ENCODE results near the gene HDAC4.

HDAC4 gene

GRCh38 chr2:239279508-239280295, 121.1 kb downstream of the HDAC4 start:
- no peak for TF ChIP-seq CTCF (conservative IDR thresholded peaks at IDR 0.05; ENCODE audit: low read depth, low read length)
- no peak overlapping the region for H3K4me3 ChIP-seq (ENCODE audit: low read depth, low read length)
- DNase-seq (ENCODE audit: low read depth) = no peak

GRCh38 chr2:239278941-239279365, 121.9 kb downstream of the HDAC4 start:
- H3K4me3 ChIP-seq (ENCODE audit: low read depth, low read length) = no peak overlapping the region
- TF ChIP-seq CTCF (conservative IDR thresholded peaks at IDR 0.05; ENCODE audit: low read depth, low read length) = no peak
- DNase-seq (ENCODE audit: low read depth) = peak; percentile 55

- TF ChIP-seq CTCF (conservative IDR thresholded peaks at IDR 0.05; ENCODE audit: low read depth, low read length) = no peak
- no peak for DNase-seq (ENCODE audit: low read depth)
- no peak overlapping the region for H3K4me3 ChIP-seq (ENCODE audit: low read depth, low read length)
Measured at GRCh38 chr2:239278361-239278760, 122.5 kb downstream of the HDAC4 start.

GRCh38 chr2:239277401-239278085, 123.3 kb downstream of the HDAC4 start:
- no peak for DNase-seq (ENCODE audit: low read depth)
- TF ChIP-seq CTCF (conservative IDR thresholded peaks at IDR 0.05; ENCODE audit: low read depth, low read length) = no peak

GRCh38 chr2:239276851-239277250, 124.0 kb downstream of the HDAC4 start:
- H3K4me3 ChIP-seq (ENCODE audit: low read depth, low read length) = no peak overlapping the region
- TF ChIP-seq CTCF (conservative IDR thresholded peaks at IDR 0.05; ENCODE audit: low read depth, low read length) = peak; percentile 13
- no peak for DNase-seq (ENCODE audit: low read depth)

More at GRCh38 chr2:239277401-239278085, 123.3 kb downstream of the HDAC4 start:
- no peak overlapping the region for H3K4me3 ChIP-seq (ENCODE audit: low read depth, low read length)

GRCh38 chr2:239275847-239276831, 124.7 kb downstream of the HDAC4 start:
- TF ChIP-seq CTCF (conservative IDR thresholded peaks at IDR 0.05; ENCODE audit: low read depth, low read length) = no peak
- DNase-seq (ENCODE audit: low read depth) = no peak
- no peak overlapping the region for H3K4me3 ChIP-seq (ENCODE audit: low read depth, low read length)

Measured in choroid plexus epithelial cell (primary cell).